H9 (cell line): ENCODE measurements around the gene TMED10. TPM values are rescaled to one million over a fixed set of nuclear protein-coding genes. Genes with fewer than 3 reads are reported as not detected.

ENCODE experiments used
- DNase-seq: peaks from one replicate; pipeline ENCODE4 v3.0.0-alpha.2; 2017
- H2AFZ ChIP-seq: one replicate; pipeline ENCODE4 v1.6.1; 2013; ENCODE audit warnings: mild to moderate bottlenecking, low read length, control low read depth, moderate library complexity
- H2AK5ac ChIP-seq: 2 replicates; pipeline ENCODE4 v1.6.1; 2013; ENCODE audit warnings: low read length, control low read depth, mixed read lengths; ENCODE audit not compliant: insufficient read length
- H2BK120ac ChIP-seq: one replicate; pipeline ENCODE4 v1.6.1; 2013; ENCODE audit warnings: low read depth, mild to moderate bottlenecking, low read length, control low read depth, inconsistent platforms; ENCODE audit not compliant: poor library complexity, severe bottlenecking
- H2BK12ac ChIP-seq: 2 replicates; pipeline ENCODE4 v1.6.1; 2013; ENCODE audit warnings: low read length, control low read depth, mixed read lengths, low read depth; ENCODE audit not compliant: insufficient read length
- H2BK15ac ChIP-seq: 2 replicates; pipeline ENCODE4 v1.6.1; 2013; ENCODE audit warnings: low read depth, low read length, control low read depth
- H2BK20ac ChIP-seq: one replicate; pipeline ENCODE4 v1.6.1; 2013; ENCODE audit warnings: low read depth, mild to moderate bottlenecking, low read length, control low read depth, inconsistent platforms; ENCODE audit not compliant: poor library complexity, severe bottlenecking
- H2BK5ac ChIP-seq: 2 replicates; pipeline ENCODE4 v1.6.1; 2013; ENCODE audit warnings: low read length, control low read depth, mixed read lengths; ENCODE audit not compliant: insufficient read length
- H3K14ac ChIP-seq: 2 replicates; pipeline ENCODE4 v1.6.1; 2013; ENCODE audit warnings: low read length, control low read depth; ENCODE audit not compliant: insufficient read depth
- H3K18ac ChIP-seq: 2 replicates; pipeline ENCODE4 v1.6.1; 2013; ENCODE audit warnings: low read depth, mild to moderate bottlenecking, mixed read lengths, low read length, control low read depth; ENCODE audit not compliant: insufficient read length
- H3K23ac ChIP-seq: 2 replicates; pipeline ENCODE4 v1.6.1; 2013; ENCODE audit warnings: low read length, control low read depth, mixed read lengths, low read depth; ENCODE audit not compliant: insufficient read length
- H3K23me2 ChIP-seq: 2 replicates; pipeline ENCODE4 v1.6.1; 2013; ENCODE audit warnings: low read depth, mild to moderate bottlenecking, mixed read lengths, low read length, control low read depth; ENCODE audit not compliant: insufficient read length, poor library complexity, severe bottlenecking
- H3K27ac ChIP-seq: 2 replicates; pipeline ENCODE4 v1.5.1; 2013; ENCODE audit warnings: low read length, control low read depth, mixed read lengths, low read depth; ENCODE audit not compliant: insufficient read length
- H3K27me3 ChIP-seq: 2 replicates; pipeline ENCODE4 v1.6.1; 2013; ENCODE audit warnings: low read length, control low read depth, inconsistent platforms; ENCODE audit not compliant: insufficient read depth
- H3K4ac ChIP-seq: 2 replicates; pipeline ENCODE4 v1.6.1; 2013; ENCODE audit warnings: low read depth, mild to moderate bottlenecking, control low read depth, inconsistent platforms, low read length, moderate library complexity
- H3K4me1 ChIP-seq: 2 replicates; pipeline ENCODE4 v1.6.1; 2013; ENCODE audit warnings: low read length, control low read depth, inconsistent platforms; ENCODE audit not compliant: insufficient read depth
- H3K4me2 ChIP-seq: 2 replicates; pipeline ENCODE4 v1.6.1; 2013; ENCODE audit warnings: low read length, control low read depth, mixed read lengths; ENCODE audit not compliant: insufficient read length, insufficient read depth
- H3K56ac ChIP-seq: 2 replicates; pipeline ENCODE4 v1.6.1; 2013; ENCODE audit warnings: low read depth, mild to moderate bottlenecking, mixed read lengths, low read length, control low read depth; ENCODE audit not compliant: insufficient read length
- H3K79me1 ChIP-seq: 2 replicates; pipeline ENCODE4 v1.6.1; 2013; ENCODE audit warnings: low read depth, mild to moderate bottlenecking, moderate library complexity, low read length, control low read depth, inconsistent platforms; ENCODE audit not compliant: insufficient read depth, poor library complexity, severe bottlenecking
- H3K79me2 ChIP-seq: 2 replicates; pipeline ENCODE4 v1.6.1; 2013; ENCODE audit warnings: low read length, control low read depth, inconsistent platforms; ENCODE audit not compliant: insufficient read depth
- H3K9ac ChIP-seq: 2 replicates; pipeline ENCODE4 v1.6.1; 2013; ENCODE audit warnings: low read length, control low read depth, mixed read lengths; ENCODE audit not compliant: insufficient read length; ENCODE audit errors: extremely low read depth
- H3K9me3 ChIP-seq: one replicate; pipeline ENCODE4 v1.6.1; 2013; ENCODE audit warnings: low read depth, low read length, inconsistent platforms; ENCODE audit not compliant: control insufficient read depth
- H3T11ph ChIP-seq: one replicate; pipeline ENCODE4 v1.6.1; 2013; ENCODE audit warnings: mild to moderate bottlenecking, low read length, control low read depth, inconsistent platforms
- H4K20me1 ChIP-seq: one replicate; pipeline ENCODE4 v1.6.1; 2013; ENCODE audit not compliant: control insufficient read depth, insufficient read length, insufficient read depth
- H4K5ac ChIP-seq: 2 replicates; pipeline ENCODE4 v1.6.1; 2013; ENCODE audit warnings: low read depth, mild to moderate bottlenecking, mixed read lengths, low read length, control low read depth; ENCODE audit not compliant: insufficient read length
- H4K8ac ChIP-seq: replicated peaks from 2 replicates; pipeline ENCODE4 v1.6.1; 2013; ENCODE audit warnings: low read length, control low read depth, mixed read lengths, low read depth; ENCODE audit not compliant: insufficient read length
- H4K91ac ChIP-seq: 2 replicates; pipeline ENCODE4 v1.6.1; 2013; ENCODE audit warnings: low read depth, mild to moderate bottlenecking, moderate library complexity, mixed read lengths, low read length, control low read depth; ENCODE audit not compliant: insufficient read length
- H3K27ac Mint-ChIP-seq, 3 experiments: 2 replicates in 2 of 3; 3 replicates in 1 of 3; pipeline ENCODE4 v1.8.0; 2020 to 2021; ENCODE audit warnings: mixed read lengths in 3 of 3, mild to moderate bottlenecking in 1 of 3, moderate library complexity in 1 of 3
- H3K27me3 Mint-ChIP-seq: 2 replicates; pipeline ENCODE4 v1.8.0; 2021; ENCODE audit warnings: low read depth, mild to moderate bottlenecking, moderate library complexity, mixed read lengths
- H3K36me3 Mint-ChIP-seq, 3 experiments: 2 replicates in 2 of 3; 3 replicates in 1 of 3; pipeline ENCODE4 v1.8.0; 2020 to 2021; ENCODE audit warnings: low read depth in 3 of 3, mixed read lengths in 3 of 3; ENCODE audit not compliant: insufficient read depth in 1 of 3
- H3K4me1 Mint-ChIP-seq, 2 experiments: 2 replicates each; pipeline ENCODE4 v1.8.0; 2020; ENCODE audit warnings: mixed read lengths in 2 of 2
- H3K4me3 Mint-ChIP-seq, 2 experiments: 2 replicates in 1 of 2; 3 replicates in 1 of 2; pipeline ENCODE4 v1.8.0; 2020 to 2021; ENCODE audit warnings: mild to moderate bottlenecking in 2 of 2, mixed read lengths in 2 of 2, moderate library complexity in 1 of 2
- H3K9me3 Mint-ChIP-seq, 2 experiments: 2 replicates in 1 of 2; 3 replicates in 1 of 2; pipeline ENCODE4 v1.8.0; 2020; ENCODE audit warnings: mild to moderate bottlenecking in 2 of 2, mixed read lengths in 2 of 2, moderate library complexity in 1 of 2
- WGBS: extraction: QIAGEN DNeasy Blood & Tissue Kit; methylation state at CpG from one replicate; pipeline ENCODE4 v1.1.7; 2013; ENCODE audit warnings: missing lambda C conversion rate, low lambda C conversion rate, mixed read lengths; ENCODE audit not compliant: insufficient read length; ENCODE audit errors: extremely low coverage; 5-methylcytosine and 5-hydroxymethylcytosine counted together
- total RNA-seq: library from RNA; stranded (reverse); gene quantifications from 2 replicates; pipeline ENCODE4 v1.2.1, GENCODE V29; 2021
- TF ChIP-seq, protein P1 (sequence below): fragments of 200-600 bp; sonication (generic); conservative IDR thresholded peaks from 3 replicates; pipeline ENCODE4 v1.8.0; 2021; ENCODE audit warnings: antibody characterized with exemption, mild to moderate bottlenecking

TMED10 gene
- total RNA-seq, 1 experiment from 2014 or later, result 176 TPM

DNA sequence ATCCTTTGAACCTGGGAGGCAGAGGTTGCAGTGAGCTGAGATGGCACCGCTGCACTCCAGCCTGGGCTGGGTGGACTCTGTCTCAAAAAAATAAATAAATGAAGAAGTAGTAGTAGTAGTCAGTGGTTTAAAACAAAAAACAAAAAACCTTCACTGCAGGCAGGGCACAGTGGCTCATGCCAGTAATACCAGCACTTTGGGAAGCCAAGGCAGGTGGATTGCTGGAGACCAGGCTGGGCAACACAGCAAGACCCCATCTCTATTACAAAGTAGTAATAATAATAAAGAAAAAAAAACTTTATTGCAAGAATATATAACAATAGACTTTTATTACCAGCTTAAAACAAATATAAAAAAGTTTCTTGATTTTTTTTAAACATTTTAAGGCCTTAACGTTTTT is 35.8 kb downstream of the TMED10 start:
- Histone ChIP-seq H3K23me2 (no peaks in the 10 kb centered on the region), H3K4me2 (no peak overlapping the region), H3K79me2 (no peaks in the 10 kb centered on the region), H3K56ac (no peak overlapping the region), H3T11ph (no peak overlapping the region), H4K5ac (no peak overlapping the region), H3K9me3 (no peaks in the 10 kb centered on the region), H4K8ac (no peak overlapping the region), H4K91ac (no peak overlapping the region), H3K4me1 (no peaks in the 10 kb centered on the region), H2AFZ (no peak overlapping the region), H2BK12ac (no peak overlapping the region), H2BK5ac (no peak overlapping the region), H2BK120ac (no peak overlapping the region), H3K27ac (no peak overlapping the region), H3K4ac (no peak overlapping the region), H3K14ac (no peak overlapping the region), H2AK5ac (no peak overlapping the region), H3K79me1 (no peaks in the 10 kb centered on the region), H3K23ac (no peak overlapping the region), H4K20me1 (no peaks in the 10 kb centered on the region), H2BK15ac (no peak overlapping the region), H2BK20ac (no peak overlapping the region), H3K9ac (no peak overlapping the region), H3K18ac (no peak overlapping the region), H3K27me3 (no peaks in the 10 kb centered on the region)
- Mint-ChIP-seq H3K4me3 (no peak overlapping the region), H3K27me3 (no peaks in the 10 kb centered on the region), H3K27ac (no peak overlapping the region), H3K36me3 (peaks cover 11 to 24% (median 19%) of the 10 kb centered on the region in 3 experiments), H3K4me1 (peaks cover 2 to 4% of the 10 kb centered on the region in 2 experiments; a peak in 2 of 4 replicates), H3K9me3 (no peaks in the 10 kb centered on the region; a peak in 1 of 5 replicates)
- no CpG with 5 or more reads among the region's 2 CpGs for WGBS
- DNase-seq, result no peak
- TF ChIP-seq, protein P1, sequence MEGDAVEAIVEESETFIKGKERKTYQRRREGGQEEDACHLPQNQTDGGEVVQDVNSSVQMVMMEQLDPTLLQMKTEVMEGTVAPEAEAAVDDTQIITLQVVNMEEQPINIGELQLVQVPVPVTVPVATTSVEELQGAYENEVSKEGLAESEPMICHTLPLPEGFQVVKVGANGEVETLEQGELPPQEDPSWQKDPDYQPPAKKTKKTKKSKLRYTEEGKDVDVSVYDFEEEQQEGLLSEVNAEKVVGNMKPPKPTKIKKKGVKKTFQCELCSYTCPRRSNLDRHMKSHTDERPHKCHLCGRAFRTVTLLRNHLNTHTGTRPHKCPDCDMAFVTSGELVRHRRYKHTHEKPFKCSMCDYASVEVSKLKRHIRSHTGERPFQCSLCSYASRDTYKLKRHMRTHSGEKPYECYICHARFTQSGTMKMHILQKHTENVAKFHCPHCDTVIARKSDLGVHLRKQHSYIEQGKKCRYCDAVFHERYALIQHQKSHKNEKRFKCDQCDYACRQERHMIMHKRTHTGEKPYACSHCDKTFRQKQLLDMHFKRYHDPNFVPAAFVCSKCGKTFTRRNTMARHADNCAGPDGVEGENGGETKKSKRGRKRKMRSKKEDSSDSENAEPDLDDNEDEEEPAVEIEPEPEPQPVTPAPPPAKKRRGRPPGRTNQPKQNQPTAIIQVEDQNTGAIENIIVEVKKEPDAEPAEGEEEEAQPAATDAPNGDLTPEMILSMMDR, result no peak
